Caco-2 (cell line): ENCODE measurements around the gene XIRP2. TPM values are rescaled to one million over a fixed set of nuclear protein-coding genes. Genes with fewer than 3 reads are reported as not detected.

ENCODE experiments used
- BruUV-seq: library from RNA; stranded (reverse); fragments of 400-500 nt; replicated peaks from 2 replicates; lab custom pipeline; 2021; lab: Mats Ljungman, UMichigan
- CTCF ChIA-PET: fragments of 300-600 bp; sonication (Branson Sonifier 250); formaldehyde crosslinking; loops from one replicate; lab custom pipeline; 2022; ENCODE audit warnings: antibody characterized with exemption; lab: Charles Lee
- POLR2A ChIA-PET: fragments of 300-600 bp; sonication (Branson Sonifier 250); formaldehyde crosslinking; loops from one replicate; lab custom pipeline; 2022; ENCODE audit warnings: antibody characterized with exemption; lab: Charles Lee
- DNase-seq, 2 experiments: peaks; one replicate each; pipeline versions ENCODE4 v3.0.0 to v3.0.0-alpha.2; 2020 to 2022
- H3K27me3 ChIP-seq: replicated peaks from 2 replicates; pipeline ENCODE4 v1.6.0; 2011; ENCODE audit warnings: low read length; ENCODE audit not compliant: control insufficient read depth, insufficient read depth
- H3K36me3 ChIP-seq: 2 replicates; pipeline ENCODE4 v1.5.1; 2011; ENCODE audit warnings: low read length; ENCODE audit not compliant: control insufficient read depth, insufficient read depth
- H3K4me1 ChIP-seq: fragments of 250-450 bp; sonication (Bioruptor Pico); 2 replicates; pipeline ENCODE4 v1.5.1; 2020; ENCODE audit warnings: mild to moderate bottlenecking
- H3K4me3 ChIP-seq: 2 replicates; pipeline ENCODE4 v1.5.1; 2011; ENCODE audit warnings: low read depth, mild to moderate bottlenecking, control low read depth, low read length
- H3K9me3 ChIP-seq: fragments of 250-450 bp; sonication (Bioruptor Pico); 2 replicates; pipeline ENCODE4 v1.5.1; 2020; ENCODE audit warnings: mild to moderate bottlenecking, moderate library complexity
- H3K27ac Mint-ChIP-seq: one replicate; pipeline ENCODE4 v1.8.0; 2022; ENCODE audit warnings: mixed read lengths; ENCODE audit not compliant: unreplicated experiment
- H3K27me3 Mint-ChIP-seq: one replicate; pipeline ENCODE4 v1.8.0; 2022; ENCODE audit warnings: mixed read lengths; ENCODE audit not compliant: insufficient read depth, unreplicated experiment
- H3K36me3 Mint-ChIP-seq: one replicate; pipeline ENCODE4 v1.8.0; 2022; ENCODE audit warnings: mild to moderate bottlenecking, mixed read lengths; ENCODE audit not compliant: insufficient read depth, unreplicated experiment
- H3K4me1 Mint-ChIP-seq: one replicate; pipeline ENCODE4 v1.8.0; 2022; ENCODE audit warnings: low read depth, mixed read lengths; ENCODE audit not compliant: unreplicated experiment
- H3K4me3 Mint-ChIP-seq: one replicate; pipeline ENCODE4 v1.8.0; 2022; ENCODE audit warnings: mild to moderate bottlenecking, moderate library complexity, mixed read lengths; ENCODE audit not compliant: unreplicated experiment
- H3K9me3 Mint-ChIP-seq: one replicate; pipeline ENCODE4 v1.8.0; 2022; ENCODE audit warnings: mixed read lengths; ENCODE audit not compliant: unreplicated experiment
- CTCF ChIP-seq, 2 experiments: fragments of 200-600 bp in 1 of 2; IDR thresholded peaks; 1 replicate in 1 of 2; 2 replicates in 1 of 2; pipeline versions ENCODE4 v1.5.1 to v1.8.0; 2011 to 2022; ENCODE audit warnings: antibody characterized with exemption in 1 of 2, control low read depth in 1 of 2, inconsistent platforms in 1 of 2, low read depth in 1 of 2, low read length in 1 of 2, mild to moderate bottlenecking in 1 of 2, moderate library complexity in 1 of 2; ENCODE audit not compliant: insufficient read depth in 1 of 2, severe bottlenecking in 1 of 2, unreplicated experiment in 1 of 2
- intact Hi-C: fragments of 100-400 bp; cut with micrococcal nuclease; formaldehyde crosslinking; loops from one replicate; pipeline ENCODE4 v1.10.0; 2022; ENCODE audit not compliant: unreplicated experiment
- total RNA-seq: library from RNA; stranded (reverse); gene quantifications from 2 replicates; pipeline ENCODE4 v1.2.3, GENCODE V29; 2022

The XIRP2 gene
- total RNA-seq, 1 experiment from 2014 or later, result not detected

DNA sequence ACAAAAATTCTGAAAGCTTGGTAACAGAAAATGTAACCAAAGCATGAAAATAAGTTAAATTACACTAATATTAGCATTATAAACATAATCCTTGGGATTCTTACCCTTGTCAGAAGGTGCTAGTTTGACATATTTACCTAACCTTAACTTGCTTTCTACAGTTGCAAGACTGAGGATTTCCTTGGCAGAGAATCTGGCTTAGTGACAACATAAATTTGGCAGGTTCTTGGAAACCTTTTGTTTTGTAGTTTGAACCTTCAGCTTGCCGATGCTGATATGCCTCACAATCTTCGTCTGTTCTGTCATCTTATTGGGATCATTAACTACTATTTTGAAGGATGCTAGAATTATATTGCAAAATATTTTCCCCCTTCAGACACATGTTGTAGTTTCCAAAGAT lies 3.4 kb downstream of the XIRP2 start:
- H3K4me1 Mint-ChIP-seq, result no peaks in the 10 kb centered on the region
- Histone ChIP-seq H3K4me1 (no peaks in the 10 kb centered on the region), H3K27me3 (no peaks in the 10 kb centered on the region), H3K4me3 (no peak overlapping the region), H3K9me3 (no peaks in the 10 kb centered on the region), H3K36me3 (no peaks in the 10 kb centered on the region)
- H3K27ac Mint-ChIP-seq, result no peak overlapping the region
- intact Hi-C loops, result no loop called here
- ChIA-PET CTCF (no interaction called here), POLR2A (no interaction called here)
- TF ChIP-seq CTCF (IDR thresholded peaks at IDR 0.05; ENCODE audit: insufficient read depth in 1 of 2, low read depth in 1 of 2, low read length in 1 of 2, severe bottlenecking in 1 of 2, unreplicated experiment in 1 of 2), result no peak
- no peaks in the 10 kb centered on the region for H3K9me3 Mint-ChIP-seq
- no peak for DNase-seq
- peaks cover 6% of the 10 kb centered on the region for H3K27me3 Mint-ChIP-seq
- BruUV-seq, result no TSS peak
- no peak overlapping the region for H3K4me3 Mint-ChIP-seq
- no peaks in the 10 kb centered on the region for H3K36me3 Mint-ChIP-seq

DNA sequence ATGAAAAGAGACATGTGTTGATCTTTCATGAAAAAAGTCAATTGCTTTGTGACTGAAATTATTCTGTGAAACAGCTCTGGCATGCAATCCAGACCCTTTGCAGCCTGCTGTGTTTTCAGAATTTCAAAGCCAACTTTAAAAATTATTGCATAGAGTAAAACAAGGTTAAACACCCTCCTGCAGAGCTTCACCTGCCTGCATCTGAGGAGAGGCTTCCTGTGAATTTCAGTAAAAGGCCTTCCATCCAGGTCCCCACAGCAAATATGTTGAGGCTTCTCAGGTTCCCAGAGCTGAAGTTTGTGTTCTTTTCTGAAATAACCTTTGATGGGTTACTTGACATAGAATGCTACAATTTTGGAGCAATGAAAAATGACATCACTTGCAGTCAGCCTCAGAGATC lies 4.1 kb downstream of the XIRP2 start:
- Histone ChIP-seq H3K36me3 (no peaks in the 10 kb centered on the region), H3K27me3 (no peaks in the 10 kb centered on the region), H3K4me3 (no peak overlapping the region), H3K9me3 (no peaks in the 10 kb centered on the region), H3K4me1 (no peaks in the 10 kb centered on the region)
- no peaks in the 10 kb centered on the region for H3K9me3 Mint-ChIP-seq
- BruUV-seq, result no TSS peak
- no peaks in the 10 kb centered on the region for H3K4me1 Mint-ChIP-seq
- TF ChIP-seq CTCF (IDR thresholded peaks at IDR 0.05; ENCODE audit: insufficient read depth in 1 of 2, low read depth in 1 of 2, low read length in 1 of 2, severe bottlenecking in 1 of 2, unreplicated experiment in 1 of 2), result no peak
- H3K36me3 Mint-ChIP-seq, result no peaks in the 10 kb centered on the region
- no peak for DNase-seq
- ChIA-PET CTCF (no interaction called here), POLR2A (no interaction called here)
- no peak overlapping the region for H3K4me3 Mint-ChIP-seq
- intact Hi-C loops, result no loop called here
- no peak overlapping the region for H3K27ac Mint-ChIP-seq
- peaks cover 6% of the 10 kb centered on the region for H3K27me3 Mint-ChIP-seq

GRCh38 chr2:166895243-166895642 lies 7.0 kb downstream of the XIRP2 start:
- Histone ChIP-seq H3K36me3 (no peaks in the 10 kb centered on the region), H3K27me3 (no peaks in the 10 kb centered on the region), H3K4me1 (no peaks in the 10 kb centered on the region), H3K9me3 (no peaks in the 10 kb centered on the region), H3K4me3 (no peak overlapping the region)
- Mint-ChIP-seq H3K4me1 (no peaks in the 10 kb centered on the region), H3K9me3 (no peaks in the 10 kb centered on the region), H3K27ac (no peak overlapping the region), H3K27me3 (peaks cover 3% of the 10 kb centered on the region), H3K36me3 (no peaks in the 10 kb centered on the region), H3K4me3 (no peak overlapping the region)
- TF ChIP-seq CTCF (IDR thresholded peaks at IDR 0.05; ENCODE audit: insufficient read depth in 1 of 2, low read depth in 1 of 2, low read length in 1 of 2, severe bottlenecking in 1 of 2, unreplicated experiment in 1 of 2), result no peak
- ChIA-PET CTCF (no interaction called here), POLR2A (no interaction called here)
- intact Hi-C loops, result loop anchor here (1.0 kb wide), 1 partner anchor 356 kb away; no protein-coding TSS in a partner anchor
- no peak for DNase-seq
- BruUV-seq, result no TSS peak
